Vagina (tissue), 2 donors: ENCODE data around the gene NEK6. TPM values are rescaled to one million over a fixed set of nuclear protein-coding genes. Genes with fewer than 3 reads are reported as not detected.

ENCODE experiments used
- DNase-seq, 2 donors: peaks; one replicate each; pipeline ENCODE4 v3.0.0-alpha.2; 2017; ENCODE audit errors: extremely low spot score in 2 of 2
- H3K27ac ChIP-seq: fragments of 200-600 bp; sonication (generic); one replicate; pipeline ENCODE4 v1.5.1; 2019
- H3K27me3 ChIP-seq: fragments of 200-600 bp; sonication (generic); one replicate; pipeline ENCODE4 v1.5.1; 2019
- H3K36me3 ChIP-seq, 2 donors: fragments of 200-600 bp; sonication (generic); one replicate each; pipeline ENCODE4 v1.5.1; 2017 to 2019
- H3K4me1 ChIP-seq: fragments of 200-600 bp; sonication (generic); one replicate; pipeline ENCODE4 v1.5.1; 2019
- H3K4me3 ChIP-seq, 2 donors: fragments of 200-600 bp; sonication (generic); 1 replicate in 1 of 2; 2 replicates in 1 of 2; pipeline ENCODE4 v1.5.1; 2016 to 2019
- H3K9me3 ChIP-seq: fragments of 200-600 bp; sonication (generic); one replicate; pipeline ENCODE4 v1.5.1; 2019
- POLR2A ChIP-seq, 2 donors: fragments of 450-650 bp; IDR thresholded peaks; one replicate each; pipeline ENCODE4 v1.6.1; 2017; ENCODE audit warnings: antibody characterized with exemption in 2 of 2, mild to moderate bottlenecking in 2 of 2, moderate library complexity in 2 of 2
- POLR2AphosphoS5 ChIP-seq, 2 donors: sonication (generic); formaldehyde crosslinking; IDR thresholded peaks; one replicate each; pipeline ENCODE4 v1.9.0; 2017; ENCODE audit warnings: antibody characterized with exemption in 2 of 2, mild to moderate bottlenecking in 2 of 2, low read depth in 1 of 2; ENCODE audit not compliant: insufficient read depth in 1 of 2
- intact Hi-C: fragments of 100-400 bp; cut with DNase I; formaldehyde crosslinking; loops from one replicate; pipeline ENCODE4 v1.15.1; 2023
- total RNA-seq: library from RNA; depleted of rRNA; stranded (reverse); fragments of >200 nt; gene quantifications from one replicate; pipeline ENCODE4 v1.2.3, GENCODE V29; 2016
- TF ChIP-seq, protein P1 (sequence below), 3 experiments: fragments of 450-650 bp in 2 of 3; fragments of 200-600 bp in 1 of 3; sonication (generic) in 1 of 3; IDR thresholded peaks; one replicate each; pipeline ENCODE4 v1.5.1; 2017 to 2019; ENCODE audit warnings: antibody characterized with exemption in 3 of 3, mild to moderate bottlenecking in 2 of 3, moderate library complexity in 2 of 3

The NEK6 gene
- total RNA-seq, 1 donor from 2014 or later, result 44.4 TPM

DNA sequence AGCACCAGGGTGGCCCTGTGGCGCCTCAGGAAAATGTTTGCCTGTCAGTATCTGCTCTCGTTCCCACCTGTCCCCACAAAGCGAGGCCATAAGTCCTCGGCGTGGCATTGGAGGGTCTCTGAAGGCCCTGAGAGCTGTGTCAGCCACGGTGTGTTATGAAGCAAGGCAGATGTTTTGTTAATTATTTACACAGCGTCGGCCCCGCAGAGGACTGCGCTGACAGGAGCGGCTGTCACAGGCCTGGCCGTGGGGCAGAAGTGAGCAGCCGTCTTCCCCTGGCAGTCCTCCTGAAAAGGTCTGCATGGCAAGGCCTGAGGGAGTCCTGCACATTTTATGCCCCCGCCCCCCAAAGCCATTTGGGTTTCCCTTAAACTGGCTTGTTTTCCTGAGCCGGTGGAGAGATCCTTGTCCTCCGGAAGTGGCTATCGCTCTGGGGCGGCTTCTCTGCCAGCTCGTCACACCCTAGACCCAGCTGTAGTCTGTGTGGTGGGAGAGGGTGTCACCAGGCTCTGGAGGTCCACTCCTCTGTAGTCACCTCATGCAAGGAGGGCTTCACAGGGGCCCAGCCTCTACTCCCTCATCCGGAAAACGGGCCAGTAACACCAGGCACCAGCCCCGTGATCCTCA, 6.2 kb downstream of the NEK6 start:
- Histone ChIP-seq H3K27me3 (no peaks in the 10 kb centered on the region), H3K4me1 (peaks cover 89% of the 10 kb centered on the region), H3K9me3 (no peaks in the 10 kb centered on the region), H3K4me3 (no peak overlapping the region), H3K27ac (peak overlapping the region; percentile 22), H3K36me3 (no peaks in the 10 kb centered on the region)
- DNase-seq, result no peak
- TF ChIP-seq, protein P1, sequence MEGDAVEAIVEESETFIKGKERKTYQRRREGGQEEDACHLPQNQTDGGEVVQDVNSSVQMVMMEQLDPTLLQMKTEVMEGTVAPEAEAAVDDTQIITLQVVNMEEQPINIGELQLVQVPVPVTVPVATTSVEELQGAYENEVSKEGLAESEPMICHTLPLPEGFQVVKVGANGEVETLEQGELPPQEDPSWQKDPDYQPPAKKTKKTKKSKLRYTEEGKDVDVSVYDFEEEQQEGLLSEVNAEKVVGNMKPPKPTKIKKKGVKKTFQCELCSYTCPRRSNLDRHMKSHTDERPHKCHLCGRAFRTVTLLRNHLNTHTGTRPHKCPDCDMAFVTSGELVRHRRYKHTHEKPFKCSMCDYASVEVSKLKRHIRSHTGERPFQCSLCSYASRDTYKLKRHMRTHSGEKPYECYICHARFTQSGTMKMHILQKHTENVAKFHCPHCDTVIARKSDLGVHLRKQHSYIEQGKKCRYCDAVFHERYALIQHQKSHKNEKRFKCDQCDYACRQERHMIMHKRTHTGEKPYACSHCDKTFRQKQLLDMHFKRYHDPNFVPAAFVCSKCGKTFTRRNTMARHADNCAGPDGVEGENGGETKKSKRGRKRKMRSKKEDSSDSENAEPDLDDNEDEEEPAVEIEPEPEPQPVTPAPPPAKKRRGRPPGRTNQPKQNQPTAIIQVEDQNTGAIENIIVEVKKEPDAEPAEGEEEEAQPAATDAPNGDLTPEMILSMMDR (IDR thresholded peaks at IDR 0.05), result no peak
- TF ChIP-seq POLR2A (IDR thresholded peaks at IDR 0.05) (no peak), POLR2AphosphoS5 (IDR thresholded peaks at IDR 0.05; ENCODE audit: insufficient read depth in 1 of 2, low read depth in 1 of 2) (no peak)
- intact Hi-C loops, result no loop called here

GRCh38 chr9:124264823-124265233, 7.1 kb downstream of the NEK6 start:
- H3K27ac ChIP-seq, result peak overlapping the region; percentile 22
- H3K36me3 ChIP-seq, result no peaks in the 10 kb centered on the region
- intact Hi-C loops, result no loop called here
- TF ChIP-seq, protein P1 (IDR thresholded peaks at IDR 0.05), result no peak
- no peak for TF ChIP-seq POLR2AphosphoS5 (IDR thresholded peaks at IDR 0.05; ENCODE audit: insufficient read depth in 1 of 2, low read depth in 1 of 2)
- TF ChIP-seq POLR2A (IDR thresholded peaks at IDR 0.05), result no peak
- DNase-seq, result no peak
- H3K9me3 ChIP-seq, result no peaks in the 10 kb centered on the region
- no peak overlapping the region for H3K4me3 ChIP-seq
- H3K27me3 ChIP-seq, result no peaks in the 10 kb centered on the region
- peaks cover 83% of the 10 kb centered on the region for H3K4me1 ChIP-seq

DNA sequence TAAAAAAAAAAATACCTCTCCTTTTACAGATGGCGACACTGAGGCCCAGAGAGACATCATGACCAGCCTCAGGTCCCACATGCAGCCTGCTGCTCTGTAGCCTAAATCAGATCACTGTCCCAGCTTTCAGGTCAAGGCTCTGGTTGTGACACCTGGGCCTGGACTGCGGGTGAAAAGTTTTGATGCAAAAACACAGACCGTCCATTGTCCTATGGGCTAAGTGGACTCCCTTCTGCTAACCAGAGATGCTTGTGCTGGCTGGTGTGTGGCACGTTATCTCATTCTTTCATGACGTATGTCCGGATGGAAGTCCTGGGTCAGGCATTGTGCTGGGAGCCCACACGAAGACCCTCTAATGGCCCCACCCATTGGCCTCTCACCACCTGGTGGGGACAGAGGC, 7.8 kb downstream of the NEK6 start:
- intact Hi-C loops, result no loop called here
- Histone ChIP-seq H3K4me1 (peaks cover 83% of the 10 kb centered on the region), H3K4me3 (no peak overlapping the region), H3K27me3 (no peaks in the 10 kb centered on the region), H3K27ac (no peak overlapping the region), H3K36me3 (no peaks in the 10 kb centered on the region), H3K9me3 (no peaks in the 10 kb centered on the region)
- no peak for DNase-seq
- TF ChIP-seq POLR2AphosphoS5 (IDR thresholded peaks at IDR 0.05; ENCODE audit: insufficient read depth in 1 of 2, low read depth in 1 of 2), result no peak
- TF ChIP-seq, protein P1 (IDR thresholded peaks at IDR 0.05), result no peak
- no peak for TF ChIP-seq POLR2A (IDR thresholded peaks at IDR 0.05)

- H3K36me3 ChIP-seq, result no peaks in the 10 kb centered on the region
- no peaks in the 10 kb centered on the region for H3K27me3 ChIP-seq
- H3K4me3 ChIP-seq, result no peak overlapping the region
- peaks cover 83% of the 10 kb centered on the region for H3K4me1 ChIP-seq
- no peak for TF ChIP-seq POLR2AphosphoS5 (IDR thresholded peaks at IDR 0.05; ENCODE audit: insufficient read depth in 1 of 2, low read depth in 1 of 2)
- TF ChIP-seq, protein P1 (IDR thresholded peaks at IDR 0.05), result no peak
- no peak for TF ChIP-seq POLR2A (IDR thresholded peaks at IDR 0.05)
- no peaks in the 10 kb centered on the region for H3K9me3 ChIP-seq
- no peak for DNase-seq
- H3K27ac ChIP-seq, result peak overlapping the region; percentile 10
- intact Hi-C loops, result no loop called here
Observed at GRCh38 chr9:124266139-124266825, 8.5 kb downstream of the NEK6 start.

DNA sequence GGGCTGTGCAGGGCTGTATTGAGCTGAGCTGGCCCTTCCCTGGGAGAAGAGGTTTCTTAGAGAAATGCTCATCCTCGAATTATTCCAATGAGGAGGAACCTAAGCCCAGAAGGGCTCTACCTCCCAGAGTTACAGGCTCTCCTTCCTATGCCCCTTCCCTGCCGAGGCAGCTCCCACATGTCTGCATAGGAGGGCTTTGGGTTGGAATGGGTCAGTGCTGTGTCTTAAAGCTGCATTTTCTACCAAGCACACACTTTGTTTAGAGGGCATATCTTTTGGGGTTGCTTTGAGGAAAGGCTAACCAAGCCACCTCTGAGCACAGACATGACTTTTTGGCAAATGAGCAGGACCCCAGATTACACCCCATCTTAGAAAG, 9.1 kb downstream of the NEK6 start:
- no peaks in the 10 kb centered on the region for H3K36me3 ChIP-seq
- no peak for DNase-seq
- no peak for TF ChIP-seq POLR2AphosphoS5 (IDR thresholded peaks at IDR 0.05; ENCODE audit: insufficient read depth in 1 of 2, low read depth in 1 of 2)
- no peak for TF ChIP-seq POLR2A (IDR thresholded peaks at IDR 0.05)
- TF ChIP-seq, protein P1 (IDR thresholded peaks at IDR 0.05), result no peak
- H3K27ac ChIP-seq, result peak overlapping the region; percentile 10
- H3K27me3 ChIP-seq, result no peaks in the 10 kb centered on the region
- intact Hi-C loops, result no loop called here
- no peak overlapping the region for H3K4me3 ChIP-seq
- H3K4me1 ChIP-seq, result peaks cover 83% of the 10 kb centered on the region
- no peaks in the 10 kb centered on the region for H3K9me3 ChIP-seq
